H1 (cell line): ENCODE results near the gene ZNF462. TPM values are rescaled to one million over a fixed set of nuclear protein-coding genes. Genes with fewer than 3 reads are reported as not detected.

Experiments
- CTCF ChIA-PET: fragments of 300-600 bp; sonication (Branson Sonifier 250); formaldehyde crosslinking; loops from one replicate; lab custom pipeline; 2021; ENCODE audit not compliant: partially characterized antibody; lab: Charles Lee
- POLR2A ChIA-PET: fragments of 300-600 bp; sonication (Branson Sonifier 250); formaldehyde crosslinking; loops from one replicate; lab custom pipeline; 2021; ENCODE audit warnings: inconsistent platforms; ENCODE audit not compliant: partially characterized antibody; lab: Charles Lee
- DNase-seq, 2 experiments: peaks; one replicate each; pipeline versions ENCODE4 v3.0.0 to v3.0.0-alpha.2; 2010 to 2022; ENCODE audit warnings: low spot score in 2 of 2, low read depth in 1 of 2, mixed read lengths in 1 of 2
- FAIRE-seq: peaks from 2 replicates; lab custom pipeline; 2011; peaks lifted over from hg19 to GRCh38; lab: Jason Lieb, UNC
- H2AFZ ChIP-seq: 2 replicates; pipeline ENCODE4 v1.8.1; 2012; ENCODE audit warnings: low read length, inconsistent platforms
- H2AK5ac ChIP-seq: 2 replicates; pipeline ENCODE4 v1.6.1; 2013; ENCODE audit warnings: low read depth, low read length
- H2BK120ac ChIP-seq: replicated peaks from 2 replicates; pipeline ENCODE3; 2013; ENCODE audit warnings: low read depth, low read length, inconsistent platforms
- H2BK12ac ChIP-seq: 2 replicates; pipeline ENCODE4 v1.6.1; 2013; ENCODE audit warnings: low read depth, low read length
- H2BK15ac ChIP-seq: 2 replicates; pipeline ENCODE4 v1.6.1; 2013; ENCODE audit warnings: low read length
- H2BK20ac ChIP-seq: 2 replicates; pipeline ENCODE4 v1.6.1; 2013; ENCODE audit warnings: low read length
- H2BK5ac ChIP-seq: 2 replicates; pipeline ENCODE4 v1.6.1; 2013; ENCODE audit warnings: low read depth, low read length
- H3K14ac ChIP-seq: 2 replicates; pipeline ENCODE4 v1.6.1; 2013; ENCODE audit warnings: inconsistent platforms; ENCODE audit not compliant: insufficient read length
- H3K18ac ChIP-seq: 2 replicates; pipeline ENCODE4 v1.6.1; 2013; ENCODE audit warnings: low read length; ENCODE audit errors: extremely low read depth
- H3K23ac ChIP-seq: 2 replicates; pipeline ENCODE4 v1.6.1; 2013; ENCODE audit warnings: inconsistent platforms; ENCODE audit not compliant: insufficient read length
- H3K23me2 ChIP-seq: 2 replicates; pipeline ENCODE4 v1.6.1; 2013; ENCODE audit warnings: low read depth, low read length
- H3K27ac ChIP-seq: 2 replicates; pipeline ENCODE4 v1.6.1; 2011; ENCODE audit warnings: low read depth, low read length, inconsistent platforms
- H3K27me3 ChIP-seq, 4 experiments: replicated peaks in 1 of 4; 1 replicate in 1 of 4; 2 replicates in 3 of 4; pipeline versions ENCODE4 v1.6.1 to v1.8.1; 2011 to 2013; ENCODE audit warnings: low read length in 3 of 4, mild to moderate bottlenecking in 3 of 4, inconsistent platforms in 2 of 4, mixed read lengths in 2 of 4, moderate library complexity in 1 of 4; ENCODE audit not compliant: control insufficient read depth in 3 of 4, insufficient read depth in 3 of 4; ENCODE audit errors: extremely low read depth in 1 of 4
- H3K36me3 ChIP-seq, 4 experiments: 2 replicates each; pipeline versions ENCODE4 v1.6.1 to v1.8.1; 2011 to 2013; ENCODE audit warnings: mild to moderate bottlenecking in 4 of 4, low read length in 3 of 4, moderate library complexity in 2 of 4, control low read depth in 1 of 4, inconsistent platforms in 1 of 4; ENCODE audit not compliant: insufficient read depth in 4 of 4, control insufficient read depth in 2 of 4
- H3K4ac ChIP-seq: replicated peaks from 2 replicates; pipeline ENCODE3; 2013; ENCODE audit warnings: low read length, low read depth, mixed read lengths, inconsistent platforms; ENCODE audit not compliant: insufficient read length
- H3K4me1 ChIP-seq, 4 experiments: replicated peaks in 1 of 4; 1 replicate in 1 of 4; 2 replicates in 3 of 4; pipeline versions ENCODE4 v1.6.1 to v1.8.1; 2011 to 2013; ENCODE audit warnings: low read length in 3 of 4, inconsistent platforms in 2 of 4, mixed read lengths in 1 of 4; ENCODE audit not compliant: insufficient read depth in 4 of 4, control insufficient read depth in 3 of 4
- H3K4me2 ChIP-seq, 2 experiments: 2 replicates each; pipeline versions ENCODE4 v1.6.1 to v1.8.1; 2011 to 2013; ENCODE audit warnings: low read depth in 2 of 2, low read length in 2 of 2, control low read depth in 1 of 2, inconsistent platforms in 1 of 2, mild to moderate bottlenecking in 1 of 2; ENCODE audit not compliant: insufficient read depth in 1 of 2
- H3K4me3 ChIP-seq, 4 experiments: fragments of 200-600, 300-600 bp in 1 of 4; sonication (generic), shearing (Covaris generic), sonication (Bioruptor Twin) in 1 of 4; 2 replicates each; pipeline versions ENCODE4 v1.5.1 to v1.8.1; 2011 to 2016; ENCODE audit warnings: low read length in 4 of 4, low read depth in 3 of 4, control low read depth in 2 of 4, inconsistent platforms in 2 of 4, mild to moderate bottlenecking in 2 of 4, mixed read lengths in 1 of 4, moderate library complexity in 1 of 4; ENCODE audit not compliant: insufficient read depth in 2 of 4; ENCODE audit errors: extremely low read depth in 1 of 4
- H3K56ac ChIP-seq: replicated peaks from 2 replicates; pipeline ENCODE3; 2013; ENCODE audit warnings: low read depth, mild to moderate bottlenecking, mixed read lengths, low read length, inconsistent platforms; ENCODE audit not compliant: insufficient read length
- H3K79me1 ChIP-seq: 2 replicates; pipeline ENCODE4 v1.6.1; 2013; ENCODE audit warnings: low read depth, low read length, control low read depth
- H3K79me2 ChIP-seq, 2 experiments: 2 replicates each; pipeline versions ENCODE4 v1.6.1 to v1.8.1; 2012 to 2013; ENCODE audit warnings: low read length in 2 of 2, mild to moderate bottlenecking in 2 of 2, inconsistent platforms in 1 of 2; ENCODE audit not compliant: insufficient read depth in 2 of 2, control insufficient read depth in 1 of 2
- H3K9ac ChIP-seq, 4 experiments: replicated peaks in 1 of 4; 1 replicate in 1 of 4; 2 replicates in 3 of 4; pipeline versions ENCODE4 v1.6.1 to v1.8.1; 2011 to 2013; ENCODE audit warnings: low read depth in 3 of 4, low read length in 3 of 4, control low read depth in 2 of 4, mild to moderate bottlenecking in 2 of 4, moderate library complexity in 2 of 4, inconsistent platforms in 1 of 4; ENCODE audit errors: extremely low read depth in 1 of 4
- H3K9me3 ChIP-seq, 2 experiments: 2 replicates each; pipeline versions ENCODE4 v1.6.1 to v1.8.1; 2012 to 2013; ENCODE audit warnings: mild to moderate bottlenecking in 2 of 2, moderate library complexity in 2 of 2, control low read depth in 1 of 2, inconsistent platforms in 1 of 2, low read depth in 1 of 2, low read length in 1 of 2, mixed read lengths in 1 of 2; ENCODE audit not compliant: insufficient read depth in 2 of 2
- H4K20me1 ChIP-seq, 2 experiments: replicated peaks in 1 of 2; 2 replicates each; pipeline versions ENCODE3 to v1.8.1; 2011 to 2013; ENCODE audit warnings: inconsistent platforms in 2 of 2, low read length in 2 of 2, mild to moderate bottlenecking in 1 of 2; ENCODE audit not compliant: insufficient read depth in 2 of 2, control insufficient read depth in 1 of 2
- H4K5ac ChIP-seq: 2 replicates; pipeline ENCODE4 v1.6.1; 2013; ENCODE audit warnings: low read length, low read depth, mixed read lengths, inconsistent platforms; ENCODE audit not compliant: insufficient read length
- H4K8ac ChIP-seq: 2 replicates; pipeline ENCODE4 v1.8.0; 2013; ENCODE audit warnings: mild to moderate bottlenecking, moderate library complexity, low read length, inconsistent platforms; ENCODE audit not compliant: insufficient read depth; ENCODE audit errors: extremely low read depth
- H4K91ac ChIP-seq: replicated peaks from 2 replicates; pipeline ENCODE3; 2013; ENCODE audit warnings: low read length, mixed read lengths, inconsistent platforms; ENCODE audit not compliant: insufficient read length
- ATF2 ChIP-seq: IDR thresholded peaks from 2 replicates; pipeline ENCODE4 v1.6.1; 2012; ENCODE audit warnings: low read length, inconsistent platforms
- CBX8 ChIP-seq: fragments of 300-800, 300-1000 bp; sonication (generic); IDR thresholded peaks from 2 replicates; pipeline ENCODE4 v1.7.1; 2016; ENCODE audit warnings: low read depth, low read length, borderline replicate concordance
- KDM5A ChIP-seq: fragments of 200-600 bp; IDR thresholded peaks from 2 replicates; pipeline ENCODE4 v1.7.1; 2012; ENCODE audit warnings: mild to moderate bottlenecking, low read length, inconsistent platforms, mixed read lengths
- POU5F1 ChIP-seq: IDR thresholded peaks from 2 replicates; pipeline ENCODE4 v1.6.1; 2011; ENCODE audit warnings: low read depth, mild to moderate bottlenecking, low read length, moderate library complexity
- SP1 ChIP-seq: IDR thresholded peaks from 2 replicates; pipeline ENCODE4 v1.6.1; 2011; ENCODE audit warnings: low read depth, low read length
- TCF12 ChIP-seq: IDR thresholded peaks from 2 replicates; pipeline ENCODE4 v1.6.1; 2011; ENCODE audit warnings: low read depth, mild to moderate bottlenecking, low read length
- ZNF274 ChIP-seq: IDR thresholded peaks from 2 replicates; pipeline ENCODE4 v1.7.0; 2012; ENCODE audit warnings: low read length, borderline replicate concordance; ENCODE audit errors: extremely low read depth
- WGBS, 2 experiments: shearing (Covaris generic) in 1 of 2; methylation state at CpG; one replicate each; pipeline versions ENCODE4 v1.1.6 to v1.1.7; 2013 to 2015; ENCODE audit warnings: low lambda C conversion rate in 2 of 2, mixed read lengths in 2 of 2, inconsistent platforms in 1 of 2, low coverage in 1 of 2, missing lambda C conversion rate in 1 of 2; ENCODE audit not compliant: insufficient replicate concordance in 2 of 2, insufficient coverage in 1 of 2, insufficient read length in 1 of 2; ENCODE audit errors: extremely low coverage in 1 of 2, missing lambda C conversion rate in 1 of 2; 5-methylcytosine and 5-hydroxymethylcytosine counted together
- polyA plus RNA-seq, 7 experiments: library from polyadenylated mRNA; depleted of rRNA in 3 of 7; stranded (reverse) in 5 of 7; unstranded in 2 of 7; fragments of >200 nt in 5 of 7; fragments of 200-250 nt in 2 of 7; gene quantifications; 1 replicate in 5 of 7; 2 replicates in 1 of 7; 4 replicates in 1 of 7; pipeline versions ENCODE4 v1.2.1 to v1.2.3, GENCODE V29; 2011 to 2013; ENCODE audit warnings: missing spikeins in 2 of 7, mixed read lengths in 2 of 7
- total RNA-seq: library from RNA; stranded (reverse); fragmentation: NEBNext Ultra II Directional; extraction: Animal tissue kit (Norgen Biotek cat#: 25700); gene quantifications from 2 replicates; pipeline ENCODE4 v1.2.1, GENCODE V29; 2021

The ZNF462 gene
- total and polyA plus RNA-seq, 2 of the 8 experiments (the other 6 are each of a cell fraction or from before 2014, with no cell fraction given), result 30.0 to 163 TPM

DNA sequence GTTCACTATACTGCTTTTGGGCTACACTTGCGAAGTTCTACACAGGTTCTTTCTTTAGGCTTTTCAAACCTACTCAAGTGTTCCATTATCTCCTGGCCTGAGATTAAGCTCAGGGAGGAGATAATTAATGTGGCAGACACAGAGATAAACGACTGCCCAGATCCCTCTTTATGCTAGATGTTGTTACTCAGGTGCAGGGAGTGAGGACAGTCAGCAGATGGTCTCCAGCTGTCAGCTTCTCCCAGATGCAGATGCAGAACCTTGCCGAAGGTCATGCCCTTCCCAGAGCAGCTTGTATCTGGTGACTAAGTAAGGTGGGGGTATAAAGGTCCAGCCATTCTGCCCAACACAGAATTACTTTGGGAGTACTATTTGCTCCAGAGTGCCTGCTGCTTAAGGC is 166.2 kb downstream of the ZNF462 start:
- Histone ChIP-seq H3K9ac (no peak overlapping the region), H2BK120ac (no peak overlapping the region), H2AFZ (no peak overlapping the region), H4K8ac (no peak overlapping the region), H3K36me3 (no peaks in the 10 kb centered on the region), H3K27me3 (no peaks in the 10 kb centered on the region), H2BK12ac (no peak overlapping the region), H3K18ac (no peak overlapping the region), H3K4me1 (no peaks in the 10 kb centered on the region), H3K79me1 (no peaks in the 10 kb centered on the region), H3K14ac (no peak overlapping the region), H4K91ac (no peak overlapping the region), H4K5ac (no peak overlapping the region), H3K23ac (no peak overlapping the region), H3K23me2 (peaks cover 2% of the 10 kb centered on the region; the same call in 1 of the 2 replicates), H2BK5ac (no peak overlapping the region), H3K79me2 (no peaks in the 10 kb centered on the region), H3K9me3 (no peaks in the 10 kb centered on the region; a peak in 1 of 4 replicates), H2AK5ac (no peak overlapping the region), H3K56ac (no peak overlapping the region), H3K4ac (no peak overlapping the region), H2BK20ac (no peak overlapping the region), H3K4me2 (no peak overlapping the region), H3K4me3 (no peak overlapping the region), H2BK15ac (no peak overlapping the region), H3K27ac (no peak overlapping the region), H4K20me1 (no peaks in the 10 kb centered on the region)
- ChIA-PET CTCF (interaction anchor here (0.8 to 2.2 kb wide), 4 partner anchors 15 to 143 kb away, joined by 3 to 5 read pairs (median 4); no protein-coding TSS in a partner anchor), POLR2A (no interaction called here)
- DNase-seq, result no peak
- WGBS, 2 experiments, result 89% methylated on average over 3 of the region's 3 CpGs; no CpG with 5 or more reads in 1 of the 2 experiments
- no peak for TF ChIP-seq POU5F1
- no peak for TF ChIP-seq KDM5A
- no peak for TF ChIP-seq TCF12
- TF ChIP-seq ATF2, result no peak
- TF ChIP-seq SP1, result no peak
- no peak for TF ChIP-seq ZNF274
- TF ChIP-seq CBX8, result no peak
- FAIRE-seq, result no peak
